K562 (cell line): Measurements from ENCODE around the gene PRDM10. TPM values are rescaled to one million over a fixed set of nuclear protein-coding genes. Genes with fewer than 3 reads are reported as not detected.

ENCODE experiments used
- ATAC-seq: fragments of 200-7000 bp; cut with Tn5 transposase; 3 replicates; pipeline ENCODE4 v1.9.1; 2020; ENCODE audit warnings: moderate library complexity
- BruUV-seq: library from RNA; stranded (reverse); fragments of 400-500 nt; replicated peaks from 2 replicates; lab custom pipeline; 2021; lab: Mats Ljungman, UMichigan
- CTCF ChIA-PET: fragments of 300-600 bp; formaldehyde crosslinking; extraction: SDS; loops from one replicate; lab custom pipeline; 2021; ENCODE audit warnings: low intra/inter-chr PET ratio; lab: Yijun Ruan, JAX
- POLR2A ChIA-PET: fragments of 300-600, 350-650 bp; sonication (Branson Sonifier 250); formaldehyde crosslinking; extraction: SDS; loops from one replicate; lab custom pipeline; 2021; ENCODE audit warnings: antibody characterized with exemption, inconsistent platforms; lab: Yijun Ruan, JAX
- DNase-seq, 4 experiments: peaks; one replicate each; pipeline versions ENCODE4 v3.0.0 to v3.0.0-alpha.2; 2011 to 2018; ENCODE audit warnings: low spot score in 3 of 4, mixed read lengths in 3 of 4; ENCODE audit errors: extremely low read depth in 1 of 4
- FAIRE-seq: peaks from 2 replicates; lab custom pipeline; 2011; peaks lifted over from hg19 to GRCh38; lab: Jason Lieb, UNC
- H2AFZ ChIP-seq: 2 replicates; pipeline ENCODE4 v1.6.0; 2011; ENCODE audit warnings: low read depth, low read length, control low read depth, inconsistent platforms
- H3K27ac ChIP-seq: fragments of 200-600 bp; 3 replicates; pipeline ENCODE4 v1.8.0; 2011; ENCODE audit warnings: low read depth, mild to moderate bottlenecking, control low read depth, inconsistent platforms, low read length, moderate library complexity, mixed read lengths; ENCODE audit errors: extremely low read depth
- H3K27me3 ChIP-seq, 2 experiments: fragments of 300-600 bp in 1 of 2; 2 replicates in 1 of 2; 3 replicates in 1 of 2; pipeline versions ENCODE4 v1.6.0 to v1.8.0; 2011; ENCODE audit warnings: inconsistent platforms in 2 of 2, low read length in 2 of 2, mild to moderate bottlenecking in 1 of 2, mixed read lengths in 1 of 2, moderate library complexity in 1 of 2; ENCODE audit not compliant: control insufficient read depth in 2 of 2, insufficient read depth in 2 of 2
- H3K36me3 ChIP-seq: fragments of 300-600 bp; 3 replicates; pipeline ENCODE4 v1.8.0; 2011; ENCODE audit warnings: mild to moderate bottlenecking, low read length, inconsistent platforms; ENCODE audit not compliant: control insufficient read depth, insufficient read depth
- H3K4me1 ChIP-seq, 2 experiments: fragments of 200-600 bp in 1 of 2; replicated peaks in 1 of 2; 2 replicates in 1 of 2; 3 replicates in 1 of 2; pipeline versions ENCODE4 v1.5.1 to v1.8.0; 2011; ENCODE audit warnings: inconsistent platforms in 2 of 2, low read length in 2 of 2, mild to moderate bottlenecking in 1 of 2, mixed read lengths in 1 of 2, moderate library complexity in 1 of 2; ENCODE audit not compliant: control insufficient read depth in 2 of 2, insufficient read depth in 2 of 2
- H3K4me2 ChIP-seq: 2 replicates; pipeline ENCODE4 v1.6.1; 2011; ENCODE audit warnings: low read length, control low read depth, inconsistent platforms, mixed read lengths; ENCODE audit not compliant: insufficient read depth
- H3K4me3 ChIP-seq: fragments of 200-600 bp; sonication (generic), shearing (Covaris generic); 2 replicates; pipeline ENCODE4 v1.5.1; 2016; ENCODE audit warnings: control low read depth, inconsistent platforms
- H3K79me2 ChIP-seq: fragments of 200-600 bp; 3 replicates; pipeline ENCODE4 v1.8.0; 2011; ENCODE audit warnings: low read length, inconsistent platforms; ENCODE audit not compliant: control insufficient read depth, insufficient read depth
- H3K9ac ChIP-seq, 2 experiments: 2 replicates each; pipeline versions ENCODE4 v1.6.0 to v1.6.1; 2011; ENCODE audit warnings: low read depth in 2 of 2, low read length in 2 of 2, control low read depth in 1 of 2, inconsistent platforms in 1 of 2, mild to moderate bottlenecking in 1 of 2, mixed read lengths in 1 of 2; ENCODE audit not compliant: insufficient read depth in 1 of 2
- H3K9me1 ChIP-seq: one replicate; pipeline ENCODE4 v1.6.0; 2011; ENCODE audit warnings: inconsistent platforms, mild to moderate bottlenecking, low read length, moderate library complexity; ENCODE audit not compliant: control insufficient read depth, insufficient read depth
- H3K9me3 ChIP-seq: replicated peaks from 2 replicates; pipeline ENCODE4 v1.5.1; 2011; ENCODE audit warnings: low read depth, low read length, inconsistent platforms; ENCODE audit not compliant: control insufficient read depth, insufficient read depth
- H4K20me1 ChIP-seq: replicated peaks from 2 replicates; pipeline ENCODE4 v1.6.1; 2011; ENCODE audit warnings: low read length, inconsistent platforms, mixed read lengths; ENCODE audit not compliant: control insufficient read depth, insufficient read depth
- BMI1 ChIP-seq: fragments of 150-350 bp; IDR thresholded peaks from 2 replicates; pipeline ENCODE4 v1.6.1; 2014; ENCODE audit warnings: low read length
- CCNT2 ChIP-seq: IDR thresholded peaks from 2 replicates; pipeline ENCODE4 v1.6.1; 2011; ENCODE audit warnings: borderline replicate concordance, low read depth, mild to moderate bottlenecking, moderate library complexity, mixed read lengths, low read length; ENCODE audit not compliant: insufficient read length; ENCODE audit errors: extremely low read depth
- CHD2 ChIP-seq: IDR thresholded peaks from 2 replicates; pipeline ENCODE4 v1.6.1; 2011; ENCODE audit warnings: low read depth, low read length
- E2F3 ChIP-seq: fragments of 250-450 bp; sonication (Bioruptor Pico); IDR thresholded peaks from 2 replicates; pipeline ENCODE4 v1.4.0; 2020; ENCODE audit warnings: mild to moderate bottlenecking
- EP300 ChIP-seq: IDR thresholded peaks from 2 replicates; pipeline ENCODE4 v1.6.1; 2012; ENCODE audit warnings: low read length, improper control_type of control experiment
- FOSL1 ChIP-seq: fragments of 200-800 bp; sonication (Bioruptor generic); conservative IDR thresholded peaks from 2 replicates; pipeline ENCODE4 v1.6.1; 2016; ENCODE audit warnings: missing genetic modification characterization, missing compliant biosample characterization
- FOXM1 ChIP-seq, 2 experiments: fragments of 450-650 bp in 1 of 2; sonication (generic) in 1 of 2; formaldehyde crosslinking in 1 of 2; IDR thresholded peaks; 2 replicates each; pipeline versions ENCODE4 v1.6.1 to v1.9.0; 2017 to 2022; ENCODE audit warnings: low read depth in 2 of 2, mild to moderate bottlenecking in 2 of 2, missing genetic modification reagents in 1 of 2, moderate library complexity in 1 of 2
- NBN ChIP-seq: fragments of 450-650 bp; IDR thresholded peaks from 2 replicates; pipeline ENCODE4 v1.6.1; 2016; ENCODE audit warnings: low read depth, mild to moderate bottlenecking
- PTRF ChIP-seq: fragments of 450-650 bp; IDR thresholded peaks from 2 replicates; pipeline ENCODE4 v1.6.1; 2016; ENCODE audit warnings: mild to moderate bottlenecking, missing genetic modification characterization, missing compliant biosample characterization
- TEAD2 ChIP-seq: fragments of 450-650 bp; IDR thresholded peaks from 2 replicates; pipeline ENCODE4 v1.6.1; 2016; ENCODE audit warnings: missing genetic modification characterization, control low read depth, missing compliant biosample characterization
- ZNF143 ChIP-seq: sonication (generic); formaldehyde crosslinking; IDR thresholded peaks from 2 replicates; pipeline ENCODE4 v1.9.0; 2022; ENCODE audit warnings: mild to moderate bottlenecking, missing genetic modification reagents
- ZNF282 ChIP-seq: sonication (generic); formaldehyde crosslinking; IDR thresholded peaks from 2 replicates; pipeline ENCODE4 v1.8.1; 2023; ENCODE audit warnings: missing genetic modification reagents
- ZNF445 ChIP-seq: fragments of 250-450 bp; sonication (Bioruptor Pico); IDR thresholded peaks from 2 replicates; pipeline ENCODE4 v1.4.0; 2020; ENCODE audit warnings: low read depth, mild to moderate bottlenecking, moderate library complexity
- ZNF584 ChIP-seq: fragments of 200-800 bp; sonication (Bioruptor generic); IDR thresholded peaks from 2 replicates; pipeline ENCODE4 v1.6.1; 2016; ENCODE audit warnings: low read depth, mild to moderate bottlenecking, missing genetic modification characterization, missing compliant biosample characterization
- WGBS: fragments of 100-300 bp; shearing (Covaris generic); methylation state at CpG from one replicate; pipeline ENCODE4 v1.1.6; 2016; ENCODE audit warnings: low coverage, mixed read lengths; ENCODE audit not compliant: insufficient coverage; ENCODE audit errors: missing lambda C conversion rate; 5-methylcytosine and 5-hydroxymethylcytosine counted together
- in situ Hi-C: fragments of 300-500 bp; cut with MboI; formaldehyde crosslinking; loops from 4 replicates; pipeline ENCODE4 v1.15.0; 2018; ENCODE audit warnings: inconsistent platforms, mixed read lengths
- intact Hi-C: fragments of 100-400 bp; cut with micrococcal nuclease; formaldehyde crosslinking; loops from 2 replicates; pipeline ENCODE4 v1.14.2; 2022
- polyA plus RNA-seq, 8 experiments: library from polyadenylated mRNA; depleted of rRNA in 4 of 8; stranded (reverse) in 5 of 8; unstranded in 3 of 8; fragments of >200 nt; fragmentation: Nextera tagmentation in 2 of 8; fragmentation: Illumina TruSeq in 1 of 8; extraction: Ambion mirVana in 2 of 8; extraction: Trizol in 1 of 8; gene quantifications; 2 replicates each; pipeline versions ENCODE4 v1.2.1 to v1.2.3, GENCODE V29; 2011 to 2014; ENCODE audit warnings: inconsistent platforms in 1 of 8, missing spikeins in 1 of 8
- total RNA-seq, 7 experiments: library from RNA; depleted of rRNA in 6 of 7; stranded (reverse); fragments of >200 nt in 6 of 7; fragmentation: Illumina TruSeq in 2 of 7; extraction: Trizol in 2 of 7; gene quantifications; 2 replicates each; pipeline versions ENCODE4 v1.2.1 to v1.2.3, GENCODE V29; 2011 to 2021; ENCODE audit warnings: low replicate concordance in 1 of 7

PRDM10 gene
- total and polyA plus RNA-seq, 9 of the 15 experiments (the other 6 are each of a cell fraction or from before 2014, with no cell fraction given): 0.89 to 9.3 (median 4.5) TPM

GRCh38 chr11:130020323-130020722, 17.7 kb upstream of the PRDM10 start:
- H3K27me3 ChIP-seq: no peaks in the 10 kb centered on the region
- no peak overlapping the region for H3K9ac ChIP-seq
- ATAC-seq: no peak
- FAIRE-seq: peak; percentile 29
- no peak overlapping the region for H2AFZ ChIP-seq
- in situ Hi-C loops: no loop called here
- no peaks in the 10 kb centered on the region for H3K4me1 ChIP-seq
- POLR2A ChIA-PET: no interaction called here
- no peaks in the 10 kb centered on the region for H3K36me3 ChIP-seq
- no peak overlapping the region for H3K4me3 ChIP-seq
- H3K9me3 ChIP-seq: no peaks in the 10 kb centered on the region; the same call in 1 of the 2 replicates
- H3K79me2 ChIP-seq: no peaks in the 10 kb centered on the region
- BruUV-seq: no TSS peak
- H3K27ac ChIP-seq: no peak overlapping the region
- CTCF ChIA-PET: no interaction called here
- no peaks in the 10 kb centered on the region for H3K9me1 ChIP-seq
- TF ChIP-seq FOSL1 (tag): no peak
- no peak for TF ChIP-seq ZNF445 (CRISPR knock-in tag)
- TF ChIP-seq BMI1: no peak
- no peak for TF ChIP-seq CHD2
- TF ChIP-seq ZNF143: no peak
- TF ChIP-seq ZNF282 (CRISPR knock-in tag): no peak
- no peak for TF ChIP-seq E2F3 (CRISPR knock-in tag)
- no peak for TF ChIP-seq FOXM1 (IDR thresholded peaks at IDR 0.05; ENCODE audit: low read depth)
- TF ChIP-seq FOXM1 (CRISPR knock-in tag; IDR thresholded peaks at IDR 0.05; ENCODE audit: low read depth): no peak
- no peak for TF ChIP-seq EP300
- no peak for TF ChIP-seq TEAD2
- TF ChIP-seq ZNF584: no peak
- TF ChIP-seq CCNT2: no peak
- TF ChIP-seq PTRF (tag): no peak
- no peak for TF ChIP-seq NBN
- H3K4me2 ChIP-seq: no peak overlapping the region
- WGBS: 64% methylated on average over 4 of the region's 4 CpGs
- DNase-seq: no peak
- no peaks in the 10 kb centered on the region for H4K20me1 ChIP-seq
- intact Hi-C loops: no loop called here
